ENCODE results near the gene DSTN.

DNA sequence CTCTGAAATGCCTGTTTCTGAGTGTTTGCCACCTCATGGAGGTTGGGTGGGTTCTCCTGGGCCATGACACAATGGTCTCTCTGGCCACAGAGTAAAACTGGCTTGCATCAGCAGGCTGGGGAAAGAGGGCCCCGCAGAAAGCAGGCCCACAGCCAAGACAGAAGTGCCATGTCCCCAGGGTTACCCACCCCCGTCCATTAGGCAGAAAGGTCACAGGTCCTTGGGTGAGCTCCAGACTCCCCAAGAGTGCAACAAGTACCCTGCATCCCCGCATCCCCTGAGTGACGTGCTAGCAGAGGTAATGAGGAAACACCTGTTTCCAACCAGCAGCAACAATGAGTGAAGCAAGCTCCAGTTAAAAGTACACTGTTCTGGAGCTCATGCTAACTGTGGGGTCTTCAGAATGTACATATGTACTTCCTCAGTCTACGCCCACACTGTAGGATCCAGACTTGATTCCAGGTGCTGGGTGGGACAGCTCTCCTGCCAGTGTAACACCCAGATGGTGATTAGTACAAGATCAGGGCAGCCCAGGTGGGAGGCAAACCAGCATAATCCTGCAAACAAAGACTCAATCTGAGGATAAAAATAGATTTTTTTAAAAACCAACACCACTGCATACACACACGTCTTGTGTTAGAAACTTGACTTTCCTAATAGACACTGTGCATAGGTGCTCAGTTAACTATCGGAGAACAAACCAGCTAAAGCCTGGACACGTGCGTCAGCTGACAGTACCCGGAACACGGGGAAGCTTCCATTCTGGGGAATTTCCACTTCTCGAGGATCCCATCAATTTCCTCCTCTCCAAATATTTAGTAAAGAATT is 80.6 kb downstream of the DSTN start:
- no peak for TF ChIP-seq POLR2A (IDR thresholded peaks at IDR 0.05; ENCODE audit: low read length)
- no peak for TF ChIP-seq GATA1 (IDR thresholded peaks at IDR 0.05; ENCODE audit: low read depth, low read length)

Measured in erythroblast (primary cell).